ENCODE data around the gene ZNF32.

ZNF32 gene

GRCh38 chr10:43655311-43655710 is 6.6 kb upstream of the ZNF32 start:
- no peak for TF ChIP-seq CTCF (IDR thresholded peaks at IDR 0.05; ENCODE audit: extremely low read depth, missing control alignments)
- DNase-seq (ENCODE audit: low spot score), result no peak

GRCh38 chr10:43653746-43654145 is 5.1 kb upstream of the ZNF32 start:
- no peak for TF ChIP-seq CTCF (IDR thresholded peaks at IDR 0.05; ENCODE audit: extremely low read depth, missing control alignments)
- DNase-seq (ENCODE audit: low spot score), result no peak

- TF ChIP-seq CTCF (IDR thresholded peaks at IDR 0.05; ENCODE audit: extremely low read depth, missing control alignments), result no peak
- no peak for DNase-seq (ENCODE audit: low spot score)
Measured at GRCh38 chr10:43649185-43649523, 473 bp upstream of the ZNF32 start.

- TF ChIP-seq CTCF (IDR thresholded peaks at IDR 0.05; ENCODE audit: extremely low read depth, missing control alignments), result no peak
Measured at GRCh38 chr10:43648095-43648397, 635 bp downstream of the ZNF32 start.

GRCh38 chr10:43647576-43647975 is 1.1 kb downstream of the ZNF32 start:
- DNase-seq (ENCODE audit: low spot score), result no peak
- no peak for TF ChIP-seq CTCF (IDR thresholded peaks at IDR 0.05; ENCODE audit: extremely low read depth, missing control alignments)

More at GRCh38 chr10:43648095-43648397, 635 bp downstream of the ZNF32 start:
- no peak for DNase-seq (ENCODE audit: low spot score)

- TF ChIP-seq CTCF (IDR thresholded peaks at IDR 0.05; ENCODE audit: extremely low read depth, missing control alignments), result no peak
- no peak for DNase-seq (ENCODE audit: low spot score)
Measured at GRCh38 chr10:43645866-43646265, 2.8 kb downstream of the ZNF32 start.

- no peak for DNase-seq (ENCODE audit: low spot score)
- TF ChIP-seq CTCF (IDR thresholded peaks at IDR 0.05; ENCODE audit: extremely low read depth, missing control alignments), result no peak
Measured at GRCh38 chr10:43644252-43644651, 4.4 kb downstream of the ZNF32 start.
